ENCODE data around the gene SLC38A4. TPM values are rescaled to one million over a fixed set of nuclear protein-coding genes. Genes with fewer than 3 reads are reported as not detected.

Gene SLC38A4
- total RNA-seq, 1 donor from 2014 or later = 2.5 TPM

DNA sequence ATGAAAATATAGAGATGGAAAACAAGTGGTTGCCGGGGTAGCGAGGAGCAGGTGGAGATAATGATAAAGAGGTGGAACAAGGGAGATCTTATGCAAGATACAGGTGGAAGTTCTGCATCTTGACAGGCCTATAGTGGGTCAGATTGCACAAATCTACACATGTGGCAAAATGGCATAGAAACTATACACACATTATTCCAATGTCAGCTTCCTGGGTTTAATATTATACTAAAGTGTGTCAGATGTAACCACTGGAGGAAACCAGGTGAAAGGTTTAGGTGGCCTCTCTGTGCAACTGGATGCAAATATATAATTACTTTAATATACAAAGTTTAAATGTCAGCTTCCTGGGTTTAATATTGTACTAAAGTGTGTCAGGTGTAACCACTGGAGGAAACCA is 1.1 kb downstream of the SLC38A4 start:
- no peak for DNase-seq (ENCODE audit: low spot score)
- H3K4me3 ChIP-seq = no peak overlapping the region
- no peaks in the 10 kb centered on the region for H4K20me1 ChIP-seq (ENCODE audit: low read depth)
- Mint-ChIP-seq H3K4me3 (no peak overlapping the region), H3K9me3 (no peaks in the 10 kb centered on the region), H3K27me3 (ENCODE audit: insufficient read depth, low read depth) (peaks cover 19% of the 10 kb centered on the region), H3K27ac (no peak overlapping the region), H3K4me1 (peaks cover 8% of the 10 kb centered on the region), H3K36me3 (no peaks in the 10 kb centered on the region)
- no peak overlapping the region for H3K4me2 ChIP-seq
- H3F3A ChIP-seq (ENCODE audit: low read depth) = no peaks in the 10 kb centered on the region
- no peaks in the 10 kb centered on the region for H3K36me3 ChIP-seq
- peaks cover 9% of the 10 kb centered on the region for H3K4me1 ChIP-seq
- no peak for TF ChIP-seq EZH2phosphoT487 (IDR thresholded peaks at IDR 0.05)
- TF ChIP-seq, protein P1, sequence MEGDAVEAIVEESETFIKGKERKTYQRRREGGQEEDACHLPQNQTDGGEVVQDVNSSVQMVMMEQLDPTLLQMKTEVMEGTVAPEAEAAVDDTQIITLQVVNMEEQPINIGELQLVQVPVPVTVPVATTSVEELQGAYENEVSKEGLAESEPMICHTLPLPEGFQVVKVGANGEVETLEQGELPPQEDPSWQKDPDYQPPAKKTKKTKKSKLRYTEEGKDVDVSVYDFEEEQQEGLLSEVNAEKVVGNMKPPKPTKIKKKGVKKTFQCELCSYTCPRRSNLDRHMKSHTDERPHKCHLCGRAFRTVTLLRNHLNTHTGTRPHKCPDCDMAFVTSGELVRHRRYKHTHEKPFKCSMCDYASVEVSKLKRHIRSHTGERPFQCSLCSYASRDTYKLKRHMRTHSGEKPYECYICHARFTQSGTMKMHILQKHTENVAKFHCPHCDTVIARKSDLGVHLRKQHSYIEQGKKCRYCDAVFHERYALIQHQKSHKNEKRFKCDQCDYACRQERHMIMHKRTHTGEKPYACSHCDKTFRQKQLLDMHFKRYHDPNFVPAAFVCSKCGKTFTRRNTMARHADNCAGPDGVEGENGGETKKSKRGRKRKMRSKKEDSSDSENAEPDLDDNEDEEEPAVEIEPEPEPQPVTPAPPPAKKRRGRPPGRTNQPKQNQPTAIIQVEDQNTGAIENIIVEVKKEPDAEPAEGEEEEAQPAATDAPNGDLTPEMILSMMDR (IDR thresholded peaks at IDR 0.05) = no peak
- TF ChIP-seq EZH2 (IDR thresholded peaks at IDR 0.05) = no peak
- H3K79me2 ChIP-seq (ENCODE audit: low read depth) = no peaks in the 10 kb centered on the region
- H3K9ac ChIP-seq = no peak overlapping the region
- H3K9me3 ChIP-seq (ENCODE audit: low read depth) = no peaks in the 10 kb centered on the region
- no peak overlapping the region for H3K27ac ChIP-seq
- H3K27me3 ChIP-seq = peaks cover 69% of the 10 kb centered on the region
- no peak overlapping the region for H2AFZ ChIP-seq (replicated peaks)

GRCh38 chr12:46818642-46819041 is 7.2 kb downstream of the SLC38A4 start:
- Histone ChIP-seq H3K27me3 (peaks cover 8% of the 10 kb centered on the region), H3K9ac (no peak overlapping the region), H4K20me1 (ENCODE audit: low read depth) (no peaks in the 10 kb centered on the region), H3K9me3 (ENCODE audit: low read depth) (no peaks in the 10 kb centered on the region), H3K79me2 (ENCODE audit: low read depth) (no peaks in the 10 kb centered on the region), H3K36me3 (no peaks in the 10 kb centered on the region), H3K27ac (no peak overlapping the region), H3F3A (ENCODE audit: low read depth) (no peaks in the 10 kb centered on the region), H3K4me1 (no peaks in the 10 kb centered on the region), H3K4me2 (no peak overlapping the region), H2AFZ (replicated peaks) (no peak overlapping the region), H3K4me3 (no peak overlapping the region)
- H3K4me1 Mint-ChIP-seq = no peaks in the 10 kb centered on the region
- no peaks in the 10 kb centered on the region for H3K9me3 Mint-ChIP-seq
- TF ChIP-seq EZH2phosphoT487 (IDR thresholded peaks at IDR 0.05) (no peak), EZH2 (IDR thresholded peaks at IDR 0.05) (no peak)
- TF ChIP-seq, protein P1 (IDR thresholded peaks at IDR 0.05) = no peak
- DNase-seq (ENCODE audit: low spot score) = no peak
- H3K36me3 Mint-ChIP-seq = no peaks in the 10 kb centered on the region
- no peaks in the 10 kb centered on the region for H3K27me3 Mint-ChIP-seq (ENCODE audit: insufficient read depth, low read depth)
- H3K27ac Mint-ChIP-seq = no peak overlapping the region
- H3K4me3 Mint-ChIP-seq = no peak overlapping the region

DNA sequence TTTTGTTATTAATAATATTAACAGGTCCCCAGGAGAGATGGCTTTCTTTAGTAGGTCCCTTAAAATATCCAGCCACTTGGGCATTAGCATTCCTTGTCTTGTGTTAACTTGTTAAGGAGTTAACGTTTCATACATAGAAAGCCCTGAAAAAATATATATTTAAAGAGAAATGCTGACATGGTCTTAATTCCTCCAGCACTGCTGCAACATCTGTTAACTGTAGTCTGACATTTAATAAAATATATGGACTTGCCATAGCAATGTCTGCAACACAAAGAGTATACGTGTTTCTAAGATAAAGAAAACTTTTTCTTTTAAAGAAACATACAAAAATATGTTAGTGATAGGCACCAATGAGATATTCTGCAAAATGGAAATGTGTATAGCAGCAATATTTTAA is 10.0 kb downstream of the SLC38A4 start:
- no peak for DNase-seq (ENCODE audit: low spot score)
- no peaks in the 10 kb centered on the region for H4K20me1 ChIP-seq (ENCODE audit: low read depth)
- Mint-ChIP-seq H3K9me3 (no peaks in the 10 kb centered on the region), H3K27ac (no peak overlapping the region), H3K4me1 (peaks cover 5% of the 10 kb centered on the region), H3K4me3 (no peak overlapping the region), H3K36me3 (no peaks in the 10 kb centered on the region), H3K27me3 (ENCODE audit: insufficient read depth, low read depth) (no peaks in the 10 kb centered on the region)
- H2AFZ ChIP-seq (replicated peaks) = no peak overlapping the region
- H3K27ac ChIP-seq = no peak overlapping the region
- no peak overlapping the region for H3K9ac ChIP-seq
- H3K27me3 ChIP-seq = no peaks in the 10 kb centered on the region
- no peak overlapping the region for H3K4me3 ChIP-seq
- peaks cover 10% of the 10 kb centered on the region for H3K4me1 ChIP-seq
- no peaks in the 10 kb centered on the region for H3K9me3 ChIP-seq (ENCODE audit: low read depth)
- no peak overlapping the region for H3K4me2 ChIP-seq
- no peaks in the 10 kb centered on the region for H3K36me3 ChIP-seq
- no peak for TF ChIP-seq EZH2 (IDR thresholded peaks at IDR 0.05)
- no peak for TF ChIP-seq EZH2phosphoT487 (IDR thresholded peaks at IDR 0.05)
- TF ChIP-seq, protein P1 (IDR thresholded peaks at IDR 0.05) = no peak
- no peaks in the 10 kb centered on the region for H3F3A ChIP-seq (ENCODE audit: low read depth)
- no peaks in the 10 kb centered on the region for H3K79me2 ChIP-seq (ENCODE audit: low read depth)
